WTC11 (cell line): Measurements from ENCODE around the gene SSC5D.

Experiments used
- E2F1 ChIP-seq: sonication (generic); formaldehyde crosslinking; IDR thresholded peaks from 2 replicates; pipeline ENCODE4 v1.8.0; 2022; ENCODE audit warnings: mild to moderate bottlenecking, missing genetic modification reagents
- EMX1 ChIP-seq: fragments of 250-450 bp; sonication (Bioruptor Pico); IDR thresholded peaks from 2 replicates; pipeline ENCODE4 v1.8.0; 2021; ENCODE audit warnings: mild to moderate bottlenecking
- FOXJ3 ChIP-seq: sonication (generic); formaldehyde crosslinking; IDR thresholded peaks from 2 replicates; pipeline ENCODE4 v1.9.0; 2021; ENCODE audit warnings: missing genetic modification reagents, mild to moderate bottlenecking, borderline replicate concordance
- MLX ChIP-seq: sonication (generic); formaldehyde crosslinking; IDR thresholded peaks from 2 replicates; pipeline ENCODE4 v1.8.1; 2023; ENCODE audit warnings: mild to moderate bottlenecking, missing genetic modification reagents, moderate library complexity
- NFYB ChIP-seq: sonication (generic); formaldehyde crosslinking; conservative IDR thresholded peaks from 2 replicates; pipeline ENCODE4 v1.8.0; 2022; ENCODE audit warnings: low read depth, missing genetic modification reagents
- TF ChIP-seq, protein P1 (sequence below): fragments of 200-600 bp; IDR thresholded peaks from 2 replicates; pipeline ENCODE4 v1.8.0; 2022; ENCODE audit warnings: antibody characterized with exemption
- TF ChIP-seq, protein P2 (sequence below): sonication (generic); formaldehyde crosslinking; IDR thresholded peaks from 2 replicates; pipeline ENCODE4 v1.8.0; 2022; ENCODE audit warnings: mild to moderate bottlenecking, missing genetic modification reagents
- TF ChIP-seq, protein P3 (sequence below): sonication (generic); formaldehyde crosslinking; IDR thresholded peaks from 2 replicates; pipeline ENCODE4 v1.8.1; 2022; ENCODE audit warnings: low read depth, mild to moderate bottlenecking, moderate library complexity, missing genetic modification reagents, borderline replicate concordance

- TF ChIP-seq, protein P1, sequence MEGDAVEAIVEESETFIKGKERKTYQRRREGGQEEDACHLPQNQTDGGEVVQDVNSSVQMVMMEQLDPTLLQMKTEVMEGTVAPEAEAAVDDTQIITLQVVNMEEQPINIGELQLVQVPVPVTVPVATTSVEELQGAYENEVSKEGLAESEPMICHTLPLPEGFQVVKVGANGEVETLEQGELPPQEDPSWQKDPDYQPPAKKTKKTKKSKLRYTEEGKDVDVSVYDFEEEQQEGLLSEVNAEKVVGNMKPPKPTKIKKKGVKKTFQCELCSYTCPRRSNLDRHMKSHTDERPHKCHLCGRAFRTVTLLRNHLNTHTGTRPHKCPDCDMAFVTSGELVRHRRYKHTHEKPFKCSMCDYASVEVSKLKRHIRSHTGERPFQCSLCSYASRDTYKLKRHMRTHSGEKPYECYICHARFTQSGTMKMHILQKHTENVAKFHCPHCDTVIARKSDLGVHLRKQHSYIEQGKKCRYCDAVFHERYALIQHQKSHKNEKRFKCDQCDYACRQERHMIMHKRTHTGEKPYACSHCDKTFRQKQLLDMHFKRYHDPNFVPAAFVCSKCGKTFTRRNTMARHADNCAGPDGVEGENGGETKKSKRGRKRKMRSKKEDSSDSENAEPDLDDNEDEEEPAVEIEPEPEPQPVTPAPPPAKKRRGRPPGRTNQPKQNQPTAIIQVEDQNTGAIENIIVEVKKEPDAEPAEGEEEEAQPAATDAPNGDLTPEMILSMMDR, result no peak
- TF ChIP-seq MLX (no peak), FOXJ3 (no peak), NFYB (CRISPR knock-in tag) (no peak), EMX1 (CRISPR knock-in tag) (no peak), E2F1 (CRISPR knock-in tag) (no peak)
- TF ChIP-seq, protein P2, sequence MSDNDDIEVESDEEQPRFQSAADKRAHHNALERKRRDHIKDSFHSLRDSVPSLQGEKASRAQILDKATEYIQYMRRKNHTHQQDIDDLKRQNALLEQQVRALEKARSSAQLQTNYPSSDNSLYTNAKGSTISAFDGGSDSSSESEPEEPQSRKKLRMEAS (CRISPR knock-in tag), result no peak
- TF ChIP-seq, protein P3, sequence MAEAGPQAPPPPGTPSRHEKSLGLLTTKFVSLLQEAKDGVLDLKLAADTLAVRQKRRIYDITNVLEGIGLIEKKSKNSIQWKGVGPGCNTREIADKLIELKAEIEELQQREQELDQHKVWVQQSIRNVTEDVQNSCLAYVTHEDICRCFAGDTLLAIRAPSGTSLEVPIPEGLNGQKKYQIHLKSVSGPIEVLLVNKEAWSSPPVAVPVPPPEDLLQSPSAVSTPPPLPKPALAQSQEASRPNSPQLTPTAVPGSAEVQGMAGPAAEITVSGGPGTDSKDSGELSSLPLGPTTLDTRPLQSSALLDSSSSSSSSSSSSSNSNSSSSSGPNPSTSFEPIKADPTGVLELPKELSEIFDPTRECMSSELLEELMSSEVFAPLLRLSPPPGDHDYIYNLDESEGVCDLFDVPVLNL (CRISPR knock-in tag), result no peak
Observed at GRCh38 chr19:55530996-55531395, 42.8 kb downstream of the SSC5D start.
